ENCODE data around the gene PIK3CD.
"Not testable (repeated sequence)": the region's sequence is repeated elsewhere in the genome, so short reads cannot be mapped to it uniquely, and the experiment has no call there.

PIK3CD gene

GRCh38 chr1:9735800-9736199, 84.3 kb downstream of the PIK3CD start:
- no peak for DNase-seq

GRCh38 chr1:9736241-9736640, 84.7 kb downstream of the PIK3CD start:
- no peak for DNase-seq

- DNase-seq: no peak
Measured at GRCh38 chr1:9737057-9737456, 85.5 kb downstream of the PIK3CD start.

- no peak for DNase-seq
Measured at GRCh38 chr1:9737671-9738070, 86.1 kb downstream of the PIK3CD start.

GRCh38 chr1:9744106-9744799, 92.7 kb downstream of the PIK3CD start:
- DNase-seq: no peak

- DNase-seq: no peak
Measured at GRCh38 chr1:9746211-9746610, 94.7 kb downstream of the PIK3CD start.

GRCh38 chr1:9746651-9747050, 95.1 kb downstream of the PIK3CD start:
- no peak for DNase-seq

GRCh38 chr1:9748391-9748790, 96.9 kb downstream of the PIK3CD start:
- not testable (repeated sequence) for DNase-seq

- no peak for DNase-seq
Measured at GRCh38 chr1:9749361-9749760, 97.8 kb downstream of the PIK3CD start.

GRCh38 chr1:9751971-9752370, 100.4 kb downstream of the PIK3CD start:
- no peak for DNase-seq

- no peak for DNase-seq
Measured at GRCh38 chr1:9753121-9753531, 101.6 kb downstream of the PIK3CD start.

- no peak for DNase-seq
Measured at GRCh38 chr1:9755441-9755995, 104.0 kb downstream of the PIK3CD start.

GRCh38 chr1:9758559-9759121, 107.1 kb downstream of the PIK3CD start:
- DNase-seq: no peak

GRCh38 chr1:9759939-9760338, 108.4 kb downstream of the PIK3CD start:
- DNase-seq: no peak

GRCh38 chr1:9760824-9761223, 109.3 kb downstream of the PIK3CD start:
- DNase-seq: no peak

- no peak for DNase-seq
Measured at GRCh38 chr1:9761855-9762254, 110.3 kb downstream of the PIK3CD start.

GRCh38 chr1:9762446-9762845, 110.9 kb downstream of the PIK3CD start:
- not testable (repeated sequence) for DNase-seq

GRCh38 chr1:9763914-9764313, 112.4 kb downstream of the PIK3CD start:
- DNase-seq: no peak

- DNase-seq: no peak
Measured at GRCh38 chr1:9764550-9764949, 113.0 kb downstream of the PIK3CD start.

- no peak for DNase-seq
Measured at GRCh38 chr1:9766759-9767442, 115.4 kb downstream of the PIK3CD start.

- DNase-seq: no peak
Measured at GRCh38 chr1:9767964-9768668, 116.6 kb downstream of the PIK3CD start.

- DNase-seq: no peak
Measured at GRCh38 chr1:9768983-9769382, 117.5 kb downstream of the PIK3CD start.

- DNase-seq: no peak
Measured at GRCh38 chr1:9770298-9770697, 118.8 kb downstream of the PIK3CD start.
